NCI-H446 (cell line): ENCODE data around the gene MLLT10.

ENCODE experiments used
- DNase-seq, 2 experiments: peaks; one replicate each; lab custom pipeline; 2025; lab: John Stamatoyannopoulos, UW

The MLLT10 gene

GRCh38 chr10:21740989-21741388 lies 207.0 kb downstream of the MLLT10 start:
- no peak for DNase-seq

DNA sequence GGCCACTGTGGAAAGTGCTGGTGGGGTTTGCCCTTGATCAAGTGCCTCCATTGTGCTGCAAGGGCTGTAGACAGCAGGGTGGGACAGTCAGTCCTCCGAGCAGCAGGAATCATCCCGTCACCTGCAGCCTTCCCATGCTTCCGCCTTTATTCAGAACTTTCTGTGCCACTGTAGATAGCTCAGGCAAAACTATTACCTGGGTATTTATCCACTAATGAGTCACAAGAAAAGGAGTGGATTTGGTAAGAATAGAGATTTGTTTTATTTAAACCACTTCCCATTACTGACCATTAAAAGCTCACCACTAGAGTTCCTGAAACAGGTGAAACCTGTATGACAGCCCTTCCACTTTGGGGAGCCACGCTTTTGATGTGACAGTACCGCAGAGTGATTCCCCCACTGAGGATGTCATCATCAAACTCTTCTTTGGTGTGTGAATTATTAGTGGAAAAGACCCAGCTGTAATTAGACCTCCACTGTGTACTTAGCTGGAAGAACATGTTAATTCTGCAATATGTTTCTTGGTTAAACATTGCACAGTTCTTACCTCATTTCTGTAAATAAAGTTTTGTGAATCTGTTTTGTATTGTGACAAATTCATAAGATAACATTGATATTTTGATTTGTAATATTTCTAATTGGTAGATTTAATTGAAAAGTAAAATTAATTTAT lies 208.8 kb downstream of the MLLT10 start:
- DNase-seq: no peak

DNA sequence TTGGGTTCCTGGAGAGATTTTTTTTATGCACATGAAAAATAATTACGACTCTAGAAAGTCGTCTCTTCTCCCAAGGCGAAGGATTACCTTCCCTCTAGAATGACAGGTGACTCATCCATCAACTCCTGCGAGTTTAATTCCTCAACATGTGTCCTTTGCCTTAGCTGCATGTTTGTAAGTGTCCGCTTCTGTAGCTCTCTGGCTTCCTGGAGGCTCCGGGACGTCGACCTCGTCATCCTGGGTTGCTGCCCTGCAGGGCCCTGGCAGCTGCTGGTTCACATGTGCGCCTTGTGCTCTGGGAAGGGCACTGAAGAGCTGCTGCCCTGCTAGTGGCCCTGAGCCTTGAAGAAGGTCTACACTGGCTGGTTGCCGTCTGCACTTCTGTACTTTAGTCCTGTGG lies 210.2 kb downstream of the MLLT10 start:
- no peak for DNase-seq

- DNase-seq: no peak
Observed at GRCh38 chr10:21746118-21746517, 212.1 kb downstream of the MLLT10 start.

DNA sequence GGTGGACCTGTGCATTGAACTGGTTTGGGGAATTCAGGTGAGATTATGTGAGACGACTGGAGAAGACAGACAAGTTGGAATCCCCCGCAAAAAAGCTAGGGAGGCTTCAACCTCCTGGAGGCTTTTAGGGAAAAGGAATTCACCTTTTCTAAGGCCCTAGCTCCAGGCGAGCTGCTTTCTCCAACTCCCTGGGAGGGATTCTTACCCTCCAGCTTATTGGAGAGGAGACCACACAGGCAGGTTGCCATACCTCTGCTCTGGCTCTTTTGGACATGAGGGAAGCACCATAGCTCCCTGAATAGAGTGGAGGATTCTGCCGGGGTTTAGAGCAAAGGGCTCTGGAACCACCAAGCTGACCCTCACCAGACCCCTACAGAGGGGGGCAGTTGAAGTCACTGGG lies 213.8 kb downstream of the MLLT10 start:
- no peak for DNase-seq

DNA sequence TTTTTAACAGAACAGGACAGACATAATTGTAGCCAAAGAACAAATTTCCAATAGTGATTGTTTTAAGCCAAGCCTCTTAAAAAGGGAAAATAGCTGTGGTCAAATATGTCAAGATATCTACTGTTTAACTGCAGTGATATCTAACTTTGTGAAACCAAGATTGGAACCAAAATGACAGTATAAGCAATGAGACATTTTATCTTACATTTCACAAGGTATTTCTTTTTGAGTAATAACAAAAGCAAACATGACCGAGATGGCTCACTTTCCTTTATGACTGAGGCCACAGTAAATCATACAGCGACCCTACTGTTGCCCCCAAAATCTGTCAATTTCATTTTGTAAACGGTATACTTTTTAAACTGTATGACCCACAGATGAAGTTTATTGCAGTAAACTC lies 215.8 kb downstream of the MLLT10 start:
- no peak for DNase-seq

DNA sequence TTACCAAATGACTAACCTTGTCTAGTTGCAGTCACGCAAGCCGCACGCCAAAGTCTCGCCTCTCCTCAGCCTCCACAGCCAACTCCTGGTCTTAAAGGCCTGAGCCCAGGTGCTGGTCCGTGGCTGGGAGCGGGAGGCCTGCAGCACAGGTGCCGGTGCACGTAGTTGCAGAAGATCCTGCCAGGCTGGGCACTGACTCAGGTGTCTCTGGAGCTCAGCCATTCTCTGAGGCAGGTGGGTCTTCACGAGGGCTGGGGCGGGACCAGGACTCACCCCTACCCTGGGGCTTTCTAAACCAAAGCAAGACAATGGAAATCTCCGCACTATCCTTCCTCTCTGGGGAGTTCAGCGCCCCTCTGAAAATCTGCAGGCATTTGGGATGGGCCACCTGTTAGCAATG lies 216.4 kb downstream of the MLLT10 start:
- no peak for DNase-seq

DNA sequence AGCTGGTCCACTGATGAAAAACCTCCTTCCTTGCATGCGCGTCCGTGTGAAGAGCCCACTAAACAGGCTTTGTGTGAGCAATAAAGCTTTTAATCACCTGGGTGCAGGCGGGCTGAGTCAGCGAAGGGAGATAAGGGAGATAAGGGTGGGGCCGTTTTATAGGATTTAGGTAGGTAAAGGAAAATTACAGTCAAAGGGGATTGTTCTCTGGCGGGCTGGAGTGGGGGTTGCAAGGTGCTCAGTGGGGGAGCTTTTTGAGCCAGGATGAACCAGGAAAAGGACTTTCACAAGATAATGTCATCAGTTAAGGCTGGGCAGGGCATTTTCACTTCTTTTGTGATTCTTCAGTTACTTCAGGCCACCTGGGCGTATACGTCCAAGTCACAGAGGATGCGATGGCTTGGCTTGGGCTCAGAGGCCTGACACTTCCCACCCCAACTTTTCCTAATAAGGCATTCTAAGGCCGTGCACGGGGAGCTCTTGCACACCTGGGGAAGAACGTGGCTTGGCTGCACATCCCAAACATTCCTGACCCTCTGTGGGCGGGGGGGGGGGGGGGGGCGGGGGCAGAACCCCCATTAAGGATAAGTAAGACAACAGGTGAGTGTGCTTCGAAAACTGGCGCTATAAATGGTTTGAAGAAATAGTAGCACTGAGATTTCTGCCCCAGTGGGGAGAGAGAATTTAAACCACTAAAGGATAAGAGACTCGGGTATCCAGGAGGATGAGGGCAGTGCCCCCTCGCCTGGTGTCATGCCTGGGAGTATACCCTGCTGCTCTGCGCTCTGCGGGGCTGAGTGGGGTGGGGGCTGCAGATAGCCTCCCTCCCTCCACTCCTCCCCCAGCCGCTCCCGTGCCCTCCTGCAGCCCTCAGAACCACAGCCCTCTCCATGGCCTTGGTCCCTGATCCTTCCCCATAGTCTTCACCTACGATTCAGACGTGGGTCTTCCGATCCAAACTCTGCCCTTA lies 217.6 kb downstream of the MLLT10 start:
- no peak for DNase-seq

GRCh38 chr10:21753497-21754270 lies 219.7 kb downstream of the MLLT10 start:
- DNase-seq: no peak

GRCh38 chr10:21754410-21755011 lies 220.5 kb downstream of the MLLT10 start:
- no peak for DNase-seq

DNA sequence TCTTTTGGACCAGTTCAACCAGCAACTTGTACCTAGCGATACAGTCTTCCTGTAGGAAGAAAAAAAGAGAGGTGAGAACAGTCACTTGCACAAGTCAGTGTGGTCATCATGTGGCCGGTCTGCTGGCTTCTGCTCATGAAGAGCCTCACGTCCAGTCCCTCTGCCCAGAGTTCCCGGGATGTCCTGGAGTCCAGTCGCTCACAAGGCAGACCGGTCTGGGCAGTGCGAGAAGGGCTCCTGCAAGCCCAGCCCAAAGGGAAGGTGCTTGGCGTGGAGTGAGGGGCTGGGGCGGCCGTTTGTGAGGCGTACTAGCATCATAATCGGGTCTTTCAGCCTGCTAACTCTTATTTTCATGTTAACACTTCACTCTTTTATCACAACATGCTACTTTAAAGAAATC lies 222.7 kb downstream of the MLLT10 start:
- DNase-seq: no peak

GRCh38 chr10:21757185-21757901 lies 223.3 kb downstream of the MLLT10 start:
- no peak for DNase-seq

DNA sequence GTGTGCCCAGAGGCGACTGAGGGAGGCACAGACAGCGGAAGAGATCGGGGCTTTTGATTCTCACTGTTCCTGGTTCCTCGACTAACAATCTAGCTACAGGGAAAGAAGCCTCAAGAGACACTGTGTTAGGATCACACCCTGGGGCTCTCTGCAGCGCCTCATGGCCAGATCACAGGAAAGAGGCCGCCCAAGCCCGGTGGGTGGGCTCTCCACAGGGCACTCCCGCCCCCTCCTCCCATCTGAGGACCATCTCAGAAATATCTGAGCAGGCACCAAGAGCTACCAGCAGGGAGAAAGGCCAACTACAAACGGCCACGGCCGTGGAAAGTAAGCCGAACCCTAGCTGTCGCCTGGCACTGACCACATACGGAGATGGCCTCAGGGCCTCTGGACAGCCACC lies 224.2 kb downstream of the MLLT10 start:
- DNase-seq: no peak

DNA sequence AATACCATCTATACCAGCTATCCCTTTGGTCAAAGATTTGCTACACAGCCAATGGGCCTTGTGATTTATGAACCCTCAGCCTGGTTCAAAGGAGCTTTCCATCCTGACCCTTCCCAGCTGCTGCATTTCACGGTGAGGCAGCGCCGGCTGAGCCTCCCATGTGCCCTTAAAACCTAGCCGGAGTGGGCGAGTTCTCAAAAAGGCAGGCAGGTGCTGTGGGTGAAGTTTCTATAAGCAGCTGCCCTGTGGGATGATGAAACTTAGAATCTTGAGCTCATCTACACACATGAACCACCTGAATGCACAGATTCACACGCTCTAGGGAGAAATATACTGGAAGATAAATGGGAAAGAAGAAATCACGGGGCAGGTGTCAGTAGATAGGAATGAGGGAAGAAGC lies 224.7 kb downstream of the MLLT10 start:
- no peak for DNase-seq

GRCh38 chr10:21759232-21759631 lies 225.2 kb downstream of the MLLT10 start:
- DNase-seq: no peak

DNA sequence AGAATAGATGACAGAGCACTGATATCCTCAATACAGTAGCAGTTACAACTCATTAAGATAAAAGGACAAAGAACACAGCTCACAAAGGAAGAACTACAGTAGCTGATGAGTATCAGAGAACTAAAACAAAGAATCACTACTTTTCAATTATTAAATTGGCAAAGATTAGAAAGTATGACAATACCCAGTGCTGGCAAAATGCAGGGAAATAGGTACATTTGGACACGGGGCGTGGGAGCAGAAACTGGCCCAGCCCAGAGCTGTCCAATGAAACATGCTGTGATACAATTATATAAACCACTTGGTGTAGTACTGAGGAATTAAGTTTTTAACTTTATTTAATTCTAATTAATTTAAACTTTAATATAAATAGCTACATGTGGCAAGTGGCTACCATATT lies 226.3 kb downstream of the MLLT10 start:
- DNase-seq: no peak

DNA sequence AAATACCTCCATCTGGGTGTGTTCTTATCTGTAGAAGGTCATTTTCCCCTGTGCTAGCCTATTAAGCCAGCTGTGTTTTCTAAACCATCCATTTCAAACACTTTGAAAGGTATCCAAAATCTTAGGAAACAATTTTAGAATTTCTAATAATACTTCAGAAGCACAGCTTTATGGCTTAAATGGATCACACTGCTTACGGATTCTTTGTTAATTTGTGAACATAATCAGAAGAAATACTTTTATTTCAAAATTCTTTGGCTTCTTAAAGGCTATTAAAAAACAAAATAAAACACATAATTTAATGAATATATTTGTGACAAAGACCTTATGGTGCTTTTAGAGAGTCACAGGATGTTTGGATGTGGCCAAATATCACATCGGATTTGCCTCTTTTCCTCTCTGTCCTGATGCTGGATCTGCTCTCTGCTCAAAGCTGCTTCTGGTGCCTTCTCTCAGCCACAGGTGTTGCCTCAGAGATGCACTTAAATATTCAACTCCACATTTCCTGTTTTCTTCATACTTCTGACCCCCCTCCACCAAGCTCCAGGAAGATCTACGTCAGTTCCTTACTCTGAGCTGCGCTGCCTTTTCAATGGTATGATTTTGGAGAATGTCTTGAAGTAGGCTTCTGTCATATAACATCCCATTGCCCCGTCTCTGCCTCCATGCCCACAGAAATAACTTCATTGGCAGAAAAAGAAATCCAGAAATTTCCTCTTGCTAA lies 230.6 kb downstream of the MLLT10 start:
- DNase-seq: no peak

GRCh38 chr10:21769041-21769440 lies 235.0 kb downstream of the MLLT10 start:
- DNase-seq: no peak

DNA sequence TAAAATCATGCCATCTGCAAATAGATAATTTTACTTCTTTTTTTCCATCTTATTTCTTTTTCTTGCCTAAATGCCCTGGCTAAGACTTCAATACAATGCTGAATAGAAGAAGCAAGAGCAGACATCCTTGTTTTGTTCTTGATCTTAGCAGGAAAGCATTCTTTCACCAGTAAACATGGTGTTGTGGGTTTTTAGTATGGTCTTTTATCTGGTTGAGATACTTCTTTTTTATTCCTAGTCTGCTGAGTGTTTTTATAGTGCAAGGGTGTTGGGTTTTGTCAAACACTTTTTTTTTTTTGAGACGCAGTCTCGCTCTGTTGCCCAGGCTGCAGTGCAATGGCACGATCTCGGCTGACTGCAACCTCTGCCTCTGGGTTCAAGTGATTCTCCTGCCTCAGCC lies 237.2 kb downstream of the MLLT10 start:
- DNase-seq: no peak

DNA sequence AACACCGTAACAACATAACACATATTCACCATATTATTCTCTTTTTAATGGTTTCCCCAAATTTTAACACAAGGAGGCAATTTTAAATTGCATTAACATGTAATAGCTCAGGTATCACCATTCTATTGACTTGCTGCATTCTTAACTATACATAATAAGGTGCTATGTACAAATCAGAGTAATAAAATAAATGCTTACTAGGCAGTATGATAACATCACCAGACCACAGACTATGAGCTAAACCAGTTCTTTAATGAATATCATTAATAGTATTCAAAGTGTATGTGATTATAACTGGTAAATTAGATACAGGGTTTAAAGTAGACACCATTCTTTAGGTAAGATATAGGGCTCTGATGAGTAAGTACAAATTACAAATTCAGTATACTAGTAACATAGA lies 242.9 kb downstream of the MLLT10 start:
- DNase-seq: no peak

DNA sequence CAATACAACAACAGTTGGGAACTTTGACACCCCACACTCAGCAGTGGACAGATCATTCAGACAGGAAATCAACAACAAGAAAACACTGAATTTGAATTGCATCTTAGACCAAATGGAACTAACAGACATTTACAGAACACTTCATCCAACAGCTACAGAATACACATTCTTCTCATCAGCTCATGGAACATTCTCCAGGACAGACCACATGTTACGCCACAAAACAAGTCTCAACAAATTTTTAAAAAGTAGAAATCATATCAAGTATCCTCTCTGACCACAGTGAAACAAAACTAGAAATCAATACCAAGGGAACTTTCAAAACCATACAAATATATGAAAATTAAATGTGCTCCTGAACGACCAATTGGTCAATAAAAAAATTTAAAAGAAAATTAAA lies 257.2 kb downstream of the MLLT10 start:
- no peak for DNase-seq
